Activated naive CD4-positive, alpha-beta T cell treated with anti-CD3 and anti-CD28 coated beads, Interleukin-2, amount 10 ng/mL, durations not matched to agents 7 days and 5 days (primary cell): ENCODE results near the gene HSD3B2.
"Not testable (repeated sequence)": the region's sequence is repeated elsewhere in the genome, so short reads cannot be mapped to it uniquely, and the experiment has no call there.

ENCODE experiments used
- CTCF ChIA-PET: fragments of 350-600 bp; sonication (Branson Sonifier 250); formaldehyde crosslinking; loops from one replicate; lab custom pipeline; 2021; ENCODE audit warnings: antibody characterized with exemption; lab: Charles Lee
- DNase-seq: peaks from one replicate; pipeline ENCODE4 v3.0.0-alpha.2; 2020
- H3K27ac Mint-ChIP-seq: one replicate; pipeline ENCODE4 v1.8.0; 2021; ENCODE audit warnings: mild to moderate bottlenecking, moderate library complexity, mixed read lengths
- H3K27me3 Mint-ChIP-seq: one replicate; pipeline ENCODE4 v1.8.0; 2021; ENCODE audit warnings: mild to moderate bottlenecking, mixed read lengths
- H3K36me3 Mint-ChIP-seq: one replicate; pipeline ENCODE4 v1.8.0; 2021; ENCODE audit warnings: mixed read lengths
- H3K4me1 Mint-ChIP-seq: one replicate; pipeline ENCODE4 v1.8.0; 2021; ENCODE audit warnings: mixed read lengths
- H3K4me3 Mint-ChIP-seq: one replicate; pipeline ENCODE4 v1.8.0; 2021; ENCODE audit warnings: mild to moderate bottlenecking, moderate library complexity, mixed read lengths
- H3K9me3 Mint-ChIP-seq: one replicate; pipeline ENCODE4 v1.8.0; 2021; ENCODE audit warnings: mixed read lengths

The HSD3B2 gene

DNA sequence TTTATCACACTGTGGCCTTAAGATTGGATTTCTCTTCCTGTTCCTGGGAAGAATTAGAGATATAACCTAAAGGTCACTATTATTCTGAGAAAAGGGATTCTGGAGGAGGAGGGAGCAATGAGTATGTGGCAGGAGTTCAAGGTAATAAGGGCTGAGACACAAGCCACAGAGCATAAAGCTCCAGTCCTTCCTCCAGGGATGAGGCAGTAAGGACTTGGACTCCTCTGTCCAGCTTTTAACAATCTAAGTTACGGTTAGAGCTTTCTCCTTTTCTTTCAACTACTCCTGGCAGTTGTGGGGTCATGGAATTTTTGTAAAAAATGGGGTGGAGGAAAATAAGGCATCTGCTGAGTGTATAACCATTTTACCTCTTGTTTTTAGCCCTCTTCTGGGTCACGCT is at the start of gene HSD3B2:
TSS of gene HSD3B2 (plus strand) at position 201 of the 400 bp plus-strand sequence. CDS start 270 bp downstream, outside the sequence.
- CTCF ChIA-PET = no interaction called here
- no peaks in the 10 kb centered on the region for H3K9me3 Mint-ChIP-seq
- H3K4me3 Mint-ChIP-seq = no peak within 1 kb of the TSS
- H3K4me1 Mint-ChIP-seq = no peaks in the 10 kb centered on the region
- no peak within 1 kb of the TSS for H3K27ac Mint-ChIP-seq
- peaks cover 4% of the 10 kb centered on the region for H3K27me3 Mint-ChIP-seq
- no peaks in the 10 kb centered on the region for H3K36me3 Mint-ChIP-seq
- DNase-seq = no peak

DNA sequence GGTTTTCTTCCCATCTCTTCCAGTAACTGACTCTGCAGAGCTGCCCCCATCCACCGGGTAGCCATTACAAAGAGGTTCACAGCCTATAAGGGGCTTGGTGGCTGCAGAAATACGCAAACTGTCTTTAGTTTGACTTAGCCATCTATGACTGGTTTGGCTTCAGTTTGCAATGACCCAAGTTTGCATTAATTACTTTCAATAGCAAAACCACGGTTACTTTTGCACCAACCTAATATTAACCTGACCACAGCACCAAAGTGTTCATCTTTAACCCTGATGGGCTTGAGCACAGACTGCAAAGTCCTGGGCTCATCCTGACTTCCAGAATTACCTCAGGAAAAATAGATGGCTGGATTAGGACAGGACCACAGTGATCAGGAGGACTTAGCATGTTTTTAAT is 48.5 kb upstream of the HSD3B2 start:
- no peaks in the 10 kb centered on the region for H3K4me1 Mint-ChIP-seq
- CTCF ChIA-PET = interaction anchor here (0.8 to 2.1 kb wide), 6 partner anchors 49 to 358 kb away, joined by 3 to 17 read pairs (median 4); no protein-coding TSS in a partner anchor
- DNase-seq = no peak
- H3K27ac Mint-ChIP-seq = no peak overlapping the region
- H3K4me3 Mint-ChIP-seq = no peak overlapping the region
- H3K9me3 Mint-ChIP-seq = no peaks in the 10 kb centered on the region
- H3K27me3 Mint-ChIP-seq = peaks cover 8% of the 10 kb centered on the region
- no peaks in the 10 kb centered on the region for H3K36me3 Mint-ChIP-seq

DNA sequence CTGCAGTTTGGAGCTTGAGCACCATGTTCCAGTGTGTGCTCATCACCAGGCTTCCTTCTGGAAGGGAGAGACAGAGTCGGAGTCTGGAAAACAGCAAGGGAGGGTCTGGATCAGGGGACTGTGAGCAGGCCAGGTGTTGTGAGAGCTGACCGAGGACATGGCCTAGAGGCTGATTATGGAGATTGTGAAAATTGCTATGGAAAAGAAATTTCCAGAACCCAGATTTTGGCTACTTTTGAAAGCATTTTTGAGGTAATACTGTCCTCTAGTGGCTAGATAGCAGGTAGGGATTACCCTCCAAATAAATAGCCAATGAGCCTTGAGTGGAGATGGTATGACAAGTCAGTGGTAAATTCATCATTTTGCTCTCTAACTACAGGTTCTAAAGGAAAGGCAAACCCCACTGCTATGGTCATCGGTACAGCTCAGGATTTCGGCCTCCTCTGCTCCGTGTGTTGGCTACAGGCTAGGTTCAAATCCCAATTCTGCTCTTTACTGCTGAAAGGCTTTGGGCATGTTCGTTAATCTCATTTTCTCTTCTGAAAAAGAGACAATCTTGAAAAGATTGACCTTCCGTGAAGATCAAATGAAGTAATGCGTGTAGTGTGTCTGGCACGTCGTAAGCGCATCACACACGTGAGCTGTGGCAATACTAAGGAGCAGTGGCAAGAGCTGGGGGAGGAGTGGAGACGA is 47.4 kb upstream of the HSD3B2 start:
- H3K4me1 Mint-ChIP-seq = no peaks in the 10 kb centered on the region
- no peaks in the 10 kb centered on the region for H3K36me3 Mint-ChIP-seq
- H3K27ac Mint-ChIP-seq = no peak overlapping the region
- H3K27me3 Mint-ChIP-seq = peaks cover 8% of the 10 kb centered on the region
- no peak for DNase-seq
- no peak overlapping the region for H3K4me3 Mint-ChIP-seq
- no peaks in the 10 kb centered on the region for H3K9me3 Mint-ChIP-seq
- CTCF ChIA-PET = interaction anchor here (0.6 to 3.3 kb wide), 7 partner anchors 50 to 225 kb away, joined by 3 to 17 read pairs (median 4); no protein-coding TSS in a partner anchor

DNA sequence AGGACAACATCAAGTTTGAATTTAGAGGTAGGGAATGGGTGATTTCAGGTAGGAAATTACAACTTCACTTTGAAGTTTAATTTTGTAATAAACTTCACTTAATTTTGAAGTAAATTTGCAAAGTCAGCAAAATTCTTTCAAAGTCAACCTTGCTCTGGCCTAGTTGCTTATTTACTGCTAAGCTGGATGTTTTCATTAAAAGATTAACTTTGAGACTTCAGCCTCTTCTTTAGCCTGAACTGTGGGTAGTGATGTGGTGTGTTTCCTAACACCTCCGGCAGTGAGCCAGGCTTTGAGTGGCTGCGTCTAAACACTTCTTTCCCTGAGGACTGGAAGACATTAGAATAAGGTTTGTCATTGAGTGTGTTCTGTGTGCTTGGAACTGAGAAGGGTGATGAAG is 46.4 kb upstream of the HSD3B2 start, which contains the start of gene HAO2:
TSS of gene HAO2 (plus strand) at position 232 of the 400 bp plus-strand sequence. CDS start 12,301 bp downstream, outside the sequence.
- peaks cover 4% of the 10 kb centered on the region for H3K27me3 Mint-ChIP-seq
- H3K9me3 Mint-ChIP-seq = no peaks in the 10 kb centered on the region
- DNase-seq = no peak
- H3K4me3 Mint-ChIP-seq = no peak within 1 kb of the TSS
- no peaks in the 10 kb centered on the region for H3K4me1 Mint-ChIP-seq
- no peak within 1 kb of the TSS for H3K27ac Mint-ChIP-seq
- CTCF ChIA-PET = interaction anchor here (2.0 to 3.3 kb wide), 2 partner anchors 82 to 93 kb away, joined by 12 to 17 read pairs; no protein-coding TSS in a partner anchor
- no peaks in the 10 kb centered on the region for H3K36me3 Mint-ChIP-seq

DNA sequence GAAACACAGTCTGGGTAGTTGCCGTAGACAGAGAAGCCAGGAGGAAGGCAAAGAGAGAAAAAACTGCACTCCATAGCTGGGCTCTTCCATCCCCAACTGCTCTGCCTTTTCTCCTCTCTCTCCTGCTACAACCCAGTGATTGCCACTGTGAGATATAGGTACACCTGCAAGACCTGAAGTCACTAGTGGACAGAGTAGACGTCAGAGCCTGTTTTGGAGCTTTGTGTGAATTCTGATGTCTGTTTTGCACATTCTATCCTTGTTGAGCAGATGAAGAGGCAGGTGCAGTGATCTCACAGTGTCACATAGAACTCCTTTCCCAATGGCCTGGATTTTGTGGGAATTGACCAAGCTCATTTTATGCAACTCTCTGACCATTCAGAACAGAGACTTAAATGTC is 44.2 kb upstream of the HSD3B2 start:
- DNase-seq = no peak
- H3K27me3 Mint-ChIP-seq = peaks cover 9% of the 10 kb centered on the region
- H3K27ac Mint-ChIP-seq = no peak overlapping the region
- CTCF ChIA-PET = interaction anchor here (0.9 to 3.3 kb wide), 2 partner anchors 94 to 95 kb away, joined by 3 to 17 read pairs; no protein-coding TSS in a partner anchor
- H3K4me1 Mint-ChIP-seq = no peaks in the 10 kb centered on the region
- no peak overlapping the region for H3K4me3 Mint-ChIP-seq
- no peaks in the 10 kb centered on the region for H3K36me3 Mint-ChIP-seq
- H3K9me3 Mint-ChIP-seq = no peaks in the 10 kb centered on the region

DNA sequence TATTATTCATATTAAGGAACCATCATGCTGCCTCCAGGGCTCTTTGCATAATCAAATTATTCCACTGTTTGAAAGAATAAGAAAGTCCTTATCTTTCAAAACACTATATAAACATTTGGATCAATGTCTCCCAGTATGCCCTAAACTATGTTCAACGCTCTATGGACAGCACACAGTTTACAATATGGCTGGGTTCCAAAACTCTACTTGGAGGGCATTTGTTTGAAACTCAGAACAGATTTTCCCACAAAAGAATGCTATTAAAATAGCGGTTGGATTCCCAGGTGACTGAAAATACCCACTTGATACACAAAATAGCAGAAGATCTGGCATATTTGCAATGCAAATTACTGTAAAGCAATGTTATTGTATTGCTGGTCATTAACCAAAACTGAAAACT is 43.1 kb upstream of the HSD3B2 start:
- Mint-ChIP-seq H3K9me3 (no peaks in the 10 kb centered on the region), H3K4me1 (no peaks in the 10 kb centered on the region), H3K27ac (no peak overlapping the region), H3K36me3 (no peaks in the 10 kb centered on the region), H3K4me3 (no peak overlapping the region), H3K27me3 (peaks cover 12% of the 10 kb centered on the region)
- DNase-seq = no peak
- CTCF ChIA-PET = no interaction called here

DNA sequence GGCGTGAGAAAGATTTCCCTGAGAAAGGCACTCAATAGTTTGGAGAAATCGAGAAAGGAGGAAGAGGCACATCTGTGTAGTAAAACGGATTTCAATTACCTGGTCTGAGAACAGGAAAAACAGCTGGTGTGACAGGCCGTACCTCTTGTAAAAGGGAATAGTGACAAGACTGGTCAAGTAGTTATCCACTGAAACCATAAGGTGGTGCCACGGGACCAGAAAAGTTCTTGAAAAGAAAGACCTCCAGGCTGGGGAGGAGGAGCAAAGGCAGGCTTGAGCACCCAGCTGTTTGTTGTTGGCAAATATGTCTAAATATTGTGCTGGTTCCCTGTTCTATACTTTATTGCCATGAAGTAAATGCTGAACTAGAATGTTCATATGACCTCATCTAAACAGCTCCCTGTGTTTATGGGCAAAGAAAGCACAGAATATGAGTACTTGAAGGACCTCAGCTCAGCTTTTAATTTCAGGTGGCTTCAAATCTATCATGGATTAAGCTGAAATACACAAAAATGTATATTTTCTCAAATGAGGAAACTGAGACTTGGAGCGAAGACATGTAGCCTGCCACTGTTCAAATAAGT is 42.4 kb upstream of the HSD3B2 start:
- DNase-seq = no peak
- Mint-ChIP-seq H3K9me3 (no peaks in the 10 kb centered on the region), H3K27me3 (peaks cover 12% of the 10 kb centered on the region), H3K27ac (no peak overlapping the region), H3K4me3 (no peak overlapping the region), H3K36me3 (no peaks in the 10 kb centered on the region), H3K4me1 (no peaks in the 10 kb centered on the region)
- CTCF ChIA-PET = interaction anchor here (0.9 kb wide), 1 partner anchor 97 kb away, joined by 3 read pairs; no protein-coding TSS in a partner anchor

DNA sequence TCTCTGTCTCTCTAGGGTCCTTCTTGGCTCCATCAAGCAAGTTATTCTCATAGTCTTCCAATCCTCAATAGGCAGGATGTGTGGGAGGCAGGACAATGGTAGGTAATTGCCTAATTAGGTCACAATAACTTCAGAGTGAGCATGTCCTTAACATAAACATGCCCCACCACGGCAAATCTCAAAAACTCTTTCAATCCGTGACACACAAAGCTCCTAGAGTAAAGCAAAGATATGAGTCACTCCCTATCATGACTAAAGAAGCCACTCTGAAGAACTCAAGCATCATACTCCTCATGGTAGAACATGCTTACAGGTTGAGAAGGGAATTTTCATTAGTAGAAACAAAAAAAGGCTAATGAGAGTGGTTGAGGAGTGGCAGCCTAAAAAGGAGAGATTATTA is 41.5 kb upstream of the HSD3B2 start:
- H3K4me1 Mint-ChIP-seq = no peaks in the 10 kb centered on the region
- no peak overlapping the region for H3K27ac Mint-ChIP-seq
- H3K27me3 Mint-ChIP-seq = peaks cover 12% of the 10 kb centered on the region
- H3K36me3 Mint-ChIP-seq = no peaks in the 10 kb centered on the region
- DNase-seq = no peak
- H3K4me3 Mint-ChIP-seq = no peak overlapping the region
- H3K9me3 Mint-ChIP-seq = no peaks in the 10 kb centered on the region
- CTCF ChIA-PET = interaction anchor here (0.9 kb wide), 1 partner anchor 98 kb away, joined by 3 read pairs; no protein-coding TSS in a partner anchor

DNA sequence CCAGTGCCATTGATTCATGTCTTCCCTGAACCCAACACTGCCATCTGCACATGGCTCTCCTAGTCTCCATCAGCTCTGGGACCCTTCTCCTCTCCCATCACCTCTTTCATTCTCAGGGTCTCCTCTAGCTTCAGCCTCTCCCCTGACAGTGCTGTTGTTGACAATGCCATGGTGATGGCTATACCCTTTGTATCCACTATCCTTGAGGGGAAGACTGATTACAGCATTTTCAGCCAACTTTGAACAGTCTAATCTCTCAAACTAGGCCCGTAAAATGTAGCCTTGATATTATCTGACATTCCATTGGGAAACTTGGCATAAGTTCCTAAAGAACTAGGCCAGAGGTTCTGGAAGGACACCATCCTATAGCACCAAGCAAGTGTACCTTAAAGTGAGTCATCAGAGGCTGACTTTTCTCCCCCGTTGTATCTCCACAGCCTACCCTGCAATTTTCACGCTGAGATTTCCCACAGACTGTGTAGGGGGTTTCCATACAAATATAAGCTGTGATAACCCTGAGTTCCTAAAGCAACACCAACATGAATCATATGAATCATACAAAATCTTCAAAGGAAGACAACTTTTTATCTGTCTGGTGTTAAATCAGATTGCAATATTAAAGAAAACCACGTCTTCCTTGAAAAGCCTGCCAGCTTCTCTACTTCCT is 40.6 kb upstream of the HSD3B2 start:
- Mint-ChIP-seq H3K27me3 (peaks cover 8% of the 10 kb centered on the region), H3K4me1 (no peaks in the 10 kb centered on the region), H3K36me3 (no peaks in the 10 kb centered on the region), H3K27ac (no peak overlapping the region), H3K4me3 (no peak overlapping the region), H3K9me3 (no peaks in the 10 kb centered on the region)
- CTCF ChIA-PET = no interaction called here
- DNase-seq = no peak

DNA sequence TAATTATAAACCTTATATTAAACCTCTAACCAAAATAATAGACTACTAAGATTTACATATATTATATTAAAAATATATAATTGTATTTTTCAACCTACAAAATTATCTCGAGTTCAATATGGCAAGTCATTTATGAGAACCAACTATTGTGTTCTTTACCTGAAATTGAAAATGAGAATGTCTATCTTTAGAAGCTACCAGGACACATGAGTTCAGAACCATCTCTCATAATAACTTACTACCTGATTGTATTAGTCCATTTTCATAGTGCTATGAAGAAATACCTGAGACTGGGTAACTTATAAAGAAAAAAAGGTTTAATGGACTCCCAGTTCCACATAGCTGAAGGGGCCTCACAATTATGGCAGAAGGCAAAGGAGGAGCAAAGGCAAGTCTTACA is 39.6 kb upstream of the HSD3B2 start:
- H3K27me3 Mint-ChIP-seq = peaks cover 8% of the 10 kb centered on the region
- H3K4me1 Mint-ChIP-seq = no peaks in the 10 kb centered on the region
- no peaks in the 10 kb centered on the region for H3K9me3 Mint-ChIP-seq
- no peak overlapping the region for H3K27ac Mint-ChIP-seq
- CTCF ChIA-PET = no interaction called here
- no peak overlapping the region for H3K4me3 Mint-ChIP-seq
- DNase-seq = no peak
- H3K36me3 Mint-ChIP-seq = no peaks in the 10 kb centered on the region

DNA sequence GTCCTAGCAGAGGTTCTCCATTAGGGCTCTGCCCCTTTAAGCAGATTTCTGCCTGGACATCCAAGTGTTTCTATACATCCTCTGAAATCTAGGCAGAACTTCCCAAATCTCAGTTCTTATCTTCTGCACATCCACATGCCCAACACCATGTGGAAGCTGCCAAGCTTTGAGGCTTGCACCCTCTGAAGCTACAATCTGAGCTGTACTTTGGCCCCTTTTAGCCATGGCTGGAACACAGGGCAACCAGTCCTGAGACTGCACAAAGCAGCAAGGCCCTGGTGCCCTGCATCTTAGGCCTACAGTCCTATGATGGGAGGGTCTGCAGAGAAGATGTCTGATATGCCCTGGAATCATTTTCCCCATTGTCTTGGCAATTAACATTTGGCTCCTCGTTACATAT is 38.4 kb upstream of the HSD3B2 start:
- H3K27ac Mint-ChIP-seq = no peak overlapping the region
- CTCF ChIA-PET = no interaction called here
- no peaks in the 10 kb centered on the region for H3K4me1 Mint-ChIP-seq
- no peaks in the 10 kb centered on the region for H3K9me3 Mint-ChIP-seq
- H3K27me3 Mint-ChIP-seq = peaks cover 8% of the 10 kb centered on the region
- H3K4me3 Mint-ChIP-seq = no peak overlapping the region
- DNase-seq = no peak
- no peaks in the 10 kb centered on the region for H3K36me3 Mint-ChIP-seq

DNA sequence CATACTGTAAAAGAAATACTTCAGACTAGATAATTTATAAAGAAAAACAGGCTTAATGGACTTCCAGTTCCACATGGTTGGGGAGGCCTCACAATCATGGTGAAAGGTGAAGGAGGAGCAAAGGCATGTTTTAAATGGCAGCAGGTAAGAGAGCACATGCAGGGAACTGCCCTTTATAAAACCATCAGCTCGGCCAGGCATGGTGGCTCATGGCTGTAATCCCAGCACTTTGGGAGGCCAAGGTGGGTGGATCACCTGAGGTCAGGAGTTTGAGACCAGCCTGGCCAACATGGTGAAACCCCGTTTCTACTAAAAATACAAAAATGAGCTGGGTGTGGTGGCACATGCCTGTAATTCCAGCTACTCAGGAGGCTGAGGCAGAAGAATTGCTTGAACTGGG is 37.4 kb upstream of the HSD3B2 start:
- H3K27me3 Mint-ChIP-seq, CTCF ChIA-PET, H3K9me3 Mint-ChIP-seq, H3K36me3 Mint-ChIP-seq, H3K27ac Mint-ChIP-seq, H3K4me1 Mint-ChIP-seq, H3K4me3 Mint-ChIP-seq, DNase-seq: not testable (repeated sequence)

DNA sequence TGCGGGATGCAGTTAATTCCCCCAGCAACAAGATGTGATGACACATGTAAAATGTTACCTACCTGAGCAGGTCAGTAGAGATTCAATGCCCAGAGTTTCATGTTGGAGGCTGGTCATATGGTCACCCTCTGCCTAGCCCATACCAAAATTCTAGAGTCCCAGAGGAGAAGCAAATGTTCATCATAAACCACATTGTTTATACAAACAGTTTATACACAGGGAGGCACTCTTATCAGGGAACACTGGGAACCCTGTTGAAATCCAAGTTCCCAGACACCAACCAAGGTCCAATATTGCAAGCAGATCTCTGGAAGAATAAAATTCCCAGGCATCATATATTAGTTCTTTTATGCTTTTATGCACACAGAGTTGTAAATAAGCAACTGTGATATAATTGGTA is 35.8 kb upstream of the HSD3B2 start:
- Mint-ChIP-seq H3K27me3 (peaks cover 5% of the 10 kb centered on the region), H3K27ac (no peak overlapping the region), H3K4me1 (no peaks in the 10 kb centered on the region), H3K9me3 (no peaks in the 10 kb centered on the region), H3K4me3 (no peak overlapping the region), H3K36me3 (no peaks in the 10 kb centered on the region)
- DNase-seq = no peak
- CTCF ChIA-PET = no interaction called here

DNA sequence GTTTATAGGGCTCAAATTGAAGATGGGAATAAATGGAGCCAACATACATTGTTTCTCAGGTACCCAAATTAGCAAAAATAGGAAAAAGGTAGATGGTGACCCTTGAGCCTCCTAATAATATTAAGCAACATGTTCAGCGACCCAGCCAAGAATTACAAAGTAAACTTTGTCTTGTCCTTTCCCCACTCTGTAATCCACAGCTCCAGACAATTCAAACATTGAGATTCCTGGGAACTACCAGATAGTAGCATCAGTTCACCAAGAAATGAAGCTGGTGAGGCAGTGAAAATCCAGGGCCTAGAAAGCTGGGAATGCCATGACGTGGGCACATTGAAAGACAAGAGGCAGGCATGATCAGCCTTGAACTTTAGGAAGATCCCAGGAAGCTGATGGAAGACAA is 34.6 kb upstream of the HSD3B2 start:
- CTCF ChIA-PET = interaction anchor here (0.7 kb wide), 1 partner anchor 14 kb away, joined by 3 read pairs; no protein-coding TSS in a partner anchor
- H3K36me3 Mint-ChIP-seq = no peaks in the 10 kb centered on the region
- no peak for DNase-seq
- H3K27me3 Mint-ChIP-seq = peaks cover 3% of the 10 kb centered on the region
- H3K4me3 Mint-ChIP-seq = no peak overlapping the region
- no peak overlapping the region for H3K27ac Mint-ChIP-seq
- no peaks in the 10 kb centered on the region for H3K9me3 Mint-ChIP-seq
- H3K4me1 Mint-ChIP-seq = no peaks in the 10 kb centered on the region
